HepG2 (cell line): Measurements from ENCODE around the gene CDC123. TPM values are rescaled to one million over a fixed set of nuclear protein-coding genes. Genes with fewer than 3 reads are reported as not detected.

ENCODE experiments used
- DMAP1 ChIP-seq: IDR thresholded peaks from 2 replicates; pipeline ENCODE4 v1.6.1; 2016
- GMEB1 ChIP-seq: sonication (generic); formaldehyde crosslinking; IDR thresholded peaks from 2 replicates; pipeline ENCODE4 v1.5.1; 2020; ENCODE audit warnings: missing genetic modification reagents, mild to moderate bottlenecking, borderline replicate concordance
- KMT2A ChIP-seq: sonication (generic); formaldehyde crosslinking; IDR thresholded peaks from 2 replicates; pipeline ENCODE4 v1.4.0; 2020; ENCODE audit warnings: missing genetic modification reagents
- NR2F2 ChIP-seq: IDR thresholded peaks from 2 replicates; pipeline ENCODE4 v1.6.1; 2012; ENCODE audit warnings: low read depth, inconsistent platforms, borderline replicate concordance
- POGK ChIP-seq: sonication (generic); formaldehyde crosslinking; conservative IDR thresholded peaks from 2 replicates; pipeline ENCODE4 v1.8.0; 2022; ENCODE audit warnings: mild to moderate bottlenecking, moderate library complexity, missing genetic modification reagents
- RBFOX2 ChIP-seq: fragments of 200-400 bp; formaldehyde crosslinking; IDR thresholded peaks from 2 replicates; pipeline ENCODE4 v1.6.1; 2017; ENCODE audit warnings: low read depth, mild to moderate bottlenecking, low read length
- RBM22 ChIP-seq: fragments of 200-400 bp; formaldehyde crosslinking; optimal IDR thresholded peaks from 2 replicates; pipeline ENCODE3; 2017; ENCODE audit warnings: mild to moderate bottlenecking, low read length, moderate library complexity
- REST ChIP-seq, 2 experiments: IDR thresholded peaks; 2 replicates each; pipeline ENCODE4 v1.6.1; 2011 to 2012; ENCODE audit warnings: low read length in 2 of 2, borderline replicate concordance in 1 of 2, low read depth in 1 of 2, mild to moderate bottlenecking in 1 of 2, moderate library complexity in 1 of 2
- ZBTB2 ChIP-seq: sonication (generic); formaldehyde crosslinking; IDR thresholded peaks from 2 replicates; pipeline ENCODE4 v1.8.0; 2022; ENCODE audit warnings: low read depth, missing genetic modification reagents
- ZFP91 ChIP-seq: sonication (generic); formaldehyde crosslinking; IDR thresholded peaks from 2 replicates; pipeline ENCODE4 v1.9.0; 2022; ENCODE audit warnings: missing genetic modification reagents, mild to moderate bottlenecking, borderline replicate concordance
- ZNF33B ChIP-seq: sonication (generic); formaldehyde crosslinking; IDR thresholded peaks from 2 replicates; pipeline ENCODE4 v1.5.1; 2020; ENCODE audit warnings: mild to moderate bottlenecking, missing genetic modification reagents
- ZNF451 ChIP-seq: sonication (generic); formaldehyde crosslinking; IDR thresholded peaks from 2 replicates; pipeline ENCODE4 v1.5.0; 2020; ENCODE audit warnings: mild to moderate bottlenecking, missing genetic modification reagents
- ZNF501 ChIP-seq: sonication (generic); formaldehyde crosslinking; IDR thresholded peaks from 2 replicates; pipeline ENCODE4 v1.5.1; 2020; ENCODE audit warnings: mild to moderate bottlenecking, moderate library complexity, missing genetic modification reagents
- ZNF639 ChIP-seq: conservative IDR thresholded peaks from 2 replicates; pipeline ENCODE4 v1.6.1; 2018; ENCODE audit warnings: missing genetic modification reagents
- ZNF674 ChIP-seq: sonication (generic); formaldehyde crosslinking; IDR thresholded peaks from 2 replicates; pipeline ENCODE4 v1.5.0; 2020; ENCODE audit warnings: low read depth, mild to moderate bottlenecking, missing genetic modification reagents
- polyA plus RNA-seq, 8 experiments: library from polyadenylated mRNA; depleted of rRNA in 3 of 8; stranded (reverse) in 7 of 8; unstranded in 1 of 8; fragments of >200 nt; fragmentation: Illumina TruSeq in 4 of 8; extraction: Trizol in 4 of 8; gene quantifications; 2 replicates each; pipeline versions ENCODE4 v1.2.1 to v1.2.3, GENCODE V29; 2011 to 2016; ENCODE audit warnings: low read depth in 4 of 8, missing spikeins in 1 of 8, mixed read lengths in 1 of 8; ENCODE audit not compliant: insufficient read depth in 1 of 8
- total RNA-seq, 5 experiments: library from RNA; depleted of rRNA; stranded (reverse); fragments of >200 nt; fragmentation: Illumina TruSeq; extraction: Trizol; gene quantifications; 2 replicates each; pipeline ENCODE4 v1.2.3, GENCODE V29; 2016; ENCODE audit warnings: low read depth in 1 of 5

The CDC123 gene
- total and polyA plus RNA-seq, 2 of the 13 experiments (the other 11 are each of a cell fraction or from before 2014, with no cell fraction given): 63.3 to 153 TPM

GRCh38 chr10:12195603-12196506 lies at the start of gene CDC123, which contains the start of gene NUDT5 (continued):
- TF ChIP-seq ZNF33B (CRISPR knock-in tag) (peak; percentile 42; the same call in 1 of the 2 replicates), ZNF674 (0 out of 2 replicates have a peak, but pooled peaks have one; percentile 28), DMAP1 (peak; percentile 93), ZBTB2 (CRISPR knock-in tag) (peak; percentile 45; the same call in 1 of the 2 replicates), ZNF451 (0 out of 2 replicates have a peak, but pooled peaks have one; percentile 6), ZFP91 (CRISPR knock-in tag) (peak; percentile 77), POGK (CRISPR knock-in tag) (0 out of 2 replicates have a peak, but pooled peaks have one; percentile 31), ZNF501 (CRISPR knock-in tag) (peak; percentile 92), ZNF639 (CRISPR knock-in tag) (peak; percentile 72; the same call in 1 of the 2 replicates), KMT2A (CRISPR knock-in tag) (peak; percentile 95), GMEB1 (CRISPR knock-in tag) (peak; percentile 76; the same call in 1 of the 2 replicates), REST (IDR thresholded peaks at IDR 0.05; ENCODE audit: borderline replicate concordance in 1 of 2, low read depth in 1 of 2, low read length in 2 of 2) (no peak), RBFOX2 (peak; percentile 43), NR2F2 (no peak), RBM22 (no peak)
